NK-92 treated with Interleukin-12 subunit alpha and Interleukin-12 subunit beta, amount 100 ng/mL, for 24 hours (cell line): Measurements from ENCODE around the gene HLA-DQA2.
"Not testable (repeated sequence)": the region's sequence is repeated elsewhere in the genome, so short reads cannot be mapped to it uniquely, and the experiment has no call there.

Experiments used
- DNase-seq: peaks from one replicate; lab custom pipeline; 2025; lab: John Stamatoyannopoulos, UW

The HLA-DQA2 gene

GRCh38 chr6:32779036-32779435 is 37.8 kb downstream of the HLA-DQA2 start:
- DNase-seq, result no peak

GRCh38 chr6:32782923-32783322 is 41.7 kb downstream of the HLA-DQA2 start:
- DNase-seq, result not testable (repeated sequence)

DNA sequence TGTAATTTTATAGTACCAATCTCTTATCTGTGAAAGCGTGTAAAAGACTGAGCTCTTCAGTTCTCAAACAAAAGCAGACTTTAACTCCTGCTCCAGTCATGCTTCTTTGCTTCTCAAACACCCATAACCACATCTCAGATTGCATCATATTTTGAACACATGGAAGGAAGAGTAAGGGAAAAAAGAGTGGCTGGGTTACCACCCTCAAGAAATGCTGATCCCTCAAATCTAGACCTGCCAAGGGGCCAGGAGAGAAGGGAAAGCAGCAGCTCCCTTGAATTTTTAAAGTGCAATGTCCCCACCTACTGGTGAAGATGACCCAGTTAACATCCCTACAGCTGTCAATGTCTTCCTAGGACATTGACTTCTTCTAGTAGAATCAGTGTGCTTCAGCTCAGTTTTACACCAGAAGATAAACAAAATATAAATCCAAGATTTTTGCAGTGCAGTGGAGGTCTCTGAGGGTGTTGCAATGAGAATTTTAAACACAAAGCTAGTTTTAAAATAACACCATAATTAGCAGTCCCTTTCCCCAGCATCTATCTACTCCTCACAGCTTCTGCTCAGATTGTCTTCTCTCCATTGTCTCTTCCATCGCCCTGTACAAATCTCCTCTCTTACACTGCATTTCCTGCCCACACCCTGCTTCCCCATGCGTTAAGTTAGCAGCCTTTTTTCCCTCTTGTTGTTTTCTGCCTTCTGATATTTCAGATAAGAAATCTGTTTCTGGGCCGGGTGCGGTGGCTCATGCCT is 44.8 kb downstream of the HLA-DQA2 start:
- DNase-seq, result no peak

GRCh38 chr6:32790306-32790705 is 49.1 kb downstream of the HLA-DQA2 start:
- DNase-seq, result no peak

DNA sequence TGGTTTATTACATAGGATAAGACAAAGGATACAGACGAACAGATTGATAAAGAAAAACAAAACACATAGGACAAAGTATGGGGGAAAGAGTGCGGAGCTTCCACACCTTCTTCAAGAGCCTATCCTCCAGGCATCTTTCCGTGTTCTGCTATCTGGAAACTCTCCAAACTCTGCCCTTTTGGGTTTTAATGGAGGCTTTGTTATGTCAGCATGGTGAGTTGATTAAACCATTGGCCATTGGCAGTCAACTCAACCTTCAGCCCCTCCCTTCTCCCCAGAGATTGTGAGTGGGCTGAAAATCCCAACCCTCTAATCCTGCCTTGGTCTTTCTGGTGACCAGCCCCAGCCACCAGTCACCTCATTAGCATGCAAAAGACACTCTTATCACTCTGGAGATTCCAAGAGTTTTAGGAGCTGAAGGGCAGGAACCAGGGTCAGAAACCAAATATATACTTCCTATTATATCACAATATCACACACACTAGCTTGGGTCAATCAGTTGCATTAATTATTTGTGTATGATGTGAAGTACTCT is 51.8 kb downstream of the HLA-DQA2 start:
- DNase-seq, result no peak

DNA sequence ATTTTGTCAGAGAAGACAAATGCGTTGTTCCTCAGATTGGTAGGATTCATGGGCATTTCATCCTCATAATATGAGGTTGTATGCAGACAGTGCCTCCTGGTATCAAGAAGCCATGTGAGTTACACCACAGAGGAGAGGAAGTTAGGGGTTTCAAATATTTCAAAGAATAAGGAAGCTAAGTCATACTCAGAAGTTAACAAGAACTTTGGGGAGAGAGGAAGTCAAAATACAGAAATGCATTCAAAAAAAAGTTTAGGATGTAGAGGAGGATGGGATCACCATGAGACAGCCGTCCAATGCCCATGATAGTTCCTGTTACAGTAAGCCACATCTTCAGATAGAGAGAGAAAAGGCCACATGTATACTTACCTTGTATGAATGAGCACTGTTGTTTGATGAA is 53.3 kb downstream of the HLA-DQA2 start:
- DNase-seq, result no peak
